ENCODE data around the gene AKAP13.

The AKAP13 gene

DNA sequence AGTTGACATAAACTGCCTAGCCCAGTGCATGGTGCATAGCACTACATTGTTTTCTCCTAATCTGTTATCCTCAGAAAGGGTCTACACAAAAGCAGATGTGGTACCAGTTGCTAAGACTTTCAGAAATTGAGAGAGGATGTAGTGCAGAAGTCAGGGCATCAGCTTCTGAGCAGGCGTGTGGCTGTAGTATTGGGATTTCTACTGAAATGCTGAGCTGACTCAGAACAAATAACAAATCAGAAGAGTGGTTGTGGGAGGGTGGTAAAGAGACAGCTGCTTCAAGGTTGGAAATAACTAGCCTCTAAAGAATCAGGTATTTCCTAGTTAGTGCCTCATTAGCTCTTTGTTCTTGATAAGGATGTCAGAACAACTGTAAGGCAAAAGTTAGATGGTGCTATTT, 161.3 kb downstream of the AKAP13 start:
- no peaks in the 10 kb centered on the region for H3K9me3 Mint-ChIP-seq
- peaks cover 68% of the 10 kb centered on the region for H3K4me1 Mint-ChIP-seq
- DNase-seq (ENCODE audit: low spot score in 2 of 2) (no peak), ATAC-seq (peak; percentile 90)
- peak overlapping the region; percentile 57 for H3K4me3 Mint-ChIP-seq
- H3K36me3 Mint-ChIP-seq: peaks cover 23% of the 10 kb centered on the region
- H3K27ac Mint-ChIP-seq: peak overlapping the region; percentile 3

DNA sequence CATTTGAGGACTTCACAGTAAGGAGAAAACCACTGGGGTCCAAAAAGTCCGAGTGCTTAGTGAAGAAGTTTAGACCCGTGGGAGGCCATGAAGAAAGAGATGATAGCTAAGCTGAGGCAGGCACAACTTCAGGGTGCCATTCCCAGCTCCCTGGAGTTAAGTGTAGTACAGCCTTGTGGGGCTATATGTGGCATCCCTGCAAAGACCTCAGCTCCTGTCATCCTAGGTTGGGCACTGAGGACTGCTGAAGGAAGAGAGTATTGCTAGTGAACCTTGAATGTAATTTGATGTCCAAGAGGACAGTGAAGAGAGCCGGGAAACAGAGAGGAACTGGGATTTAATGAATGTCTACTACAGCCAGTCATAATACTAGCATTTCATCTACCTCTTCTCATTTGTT, 162.1 kb downstream of the AKAP13 start:
- Mint-ChIP-seq H3K4me1 (peaks cover 75% of the 10 kb centered on the region), H3K27ac (peak overlapping the region; percentile 3), H3K4me3 (peak overlapping the region; percentile 57), H3K36me3 (peaks cover 23% of the 10 kb centered on the region), H3K9me3 (no peaks in the 10 kb centered on the region)
- DNase-seq (ENCODE audit: low spot score in 2 of 2) (no peak), ATAC-seq (no peak)

DNA sequence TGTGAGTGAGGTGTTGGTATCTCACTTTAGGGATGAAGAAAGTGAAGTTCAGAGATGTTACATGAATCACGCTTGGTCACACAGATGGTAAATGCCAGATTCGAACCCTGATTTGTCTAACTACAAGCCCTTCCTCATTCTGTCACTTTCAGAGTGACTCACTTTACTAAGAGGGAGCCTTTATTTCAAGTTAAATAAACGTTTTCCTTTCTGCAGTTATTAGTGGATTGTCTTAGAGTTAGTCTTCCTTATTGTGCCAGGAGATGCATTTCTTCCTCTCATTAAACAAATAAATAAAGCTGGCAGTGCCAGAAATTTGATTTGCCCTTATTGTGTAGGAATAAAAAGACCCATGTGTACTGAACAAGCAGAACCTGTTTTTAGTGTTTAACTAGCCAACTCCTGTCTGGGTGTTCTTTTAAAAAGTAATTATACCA, 162.5 kb downstream of the AKAP13 start:
- Mint-ChIP-seq H3K36me3 (peaks cover 23% of the 10 kb centered on the region), H3K27ac (peak overlapping the region; percentile 3), H3K9me3 (no peaks in the 10 kb centered on the region), H3K4me1 (peaks cover 79% of the 10 kb centered on the region), H3K4me3 (peak overlapping the region; percentile 57)
- DNase-seq (ENCODE audit: low spot score in 2 of 2) (no peak), ATAC-seq (peak; percentile 92)

DNA sequence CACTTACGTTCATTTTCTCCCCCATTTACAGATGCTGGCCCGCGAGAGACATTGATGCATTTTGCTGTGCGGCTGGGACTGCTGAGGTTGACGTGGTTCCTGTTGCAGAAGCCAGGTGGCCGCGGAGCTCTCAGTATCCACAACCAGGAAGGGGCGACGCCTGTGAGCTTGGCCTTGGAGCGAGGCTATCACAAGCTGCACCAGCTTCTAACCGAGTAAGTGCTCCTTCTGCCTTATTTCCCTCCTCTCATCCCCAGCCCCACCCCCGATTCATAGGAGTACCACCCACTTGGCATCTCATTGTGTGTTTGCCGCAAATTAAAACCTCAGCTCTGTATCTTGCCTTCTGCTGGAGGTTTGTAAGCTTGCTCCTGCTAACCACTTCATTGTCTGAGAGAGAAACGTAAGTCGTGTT, 163.3 kb downstream of the AKAP13 start:
- Mint-ChIP-seq H3K9me3 (no peaks in the 10 kb centered on the region), H3K4me3 (peak overlapping the region; percentile 57), H3K27ac (no peak overlapping the region), H3K36me3 (peaks cover 23% of the 10 kb centered on the region), H3K4me1 (peaks cover 82% of the 10 kb centered on the region)
- ATAC-seq (no peak), DNase-seq (ENCODE audit: low spot score in 2 of 2) (no peak)

DNA sequence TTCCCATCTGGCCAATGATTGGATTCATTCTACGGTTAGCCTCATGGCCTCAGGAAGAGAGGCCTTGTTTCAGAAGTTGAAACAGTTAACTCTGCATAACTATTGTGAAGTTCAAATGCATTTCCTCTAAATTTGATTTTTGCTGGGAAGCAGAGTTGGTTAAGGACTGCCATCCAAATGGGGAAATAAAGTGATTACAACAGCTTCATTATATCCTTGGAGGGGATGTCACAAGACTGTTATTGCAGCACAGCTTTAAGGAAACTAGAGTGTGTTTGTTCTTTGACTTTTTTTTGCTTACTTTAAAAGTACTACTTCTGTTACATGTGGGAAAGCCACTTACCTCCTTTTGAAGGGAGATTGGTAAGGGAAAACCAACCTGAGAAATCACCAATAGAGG, 164.8 kb downstream of the AKAP13 start:
- H3K9me3 Mint-ChIP-seq: no peaks in the 10 kb centered on the region
- H3K4me1 Mint-ChIP-seq: peaks cover 70% of the 10 kb centered on the region
- peaks cover 23% of the 10 kb centered on the region for H3K36me3 Mint-ChIP-seq
- H3K4me3 Mint-ChIP-seq: no peak overlapping the region
- no peak for ATAC-seq
- DNase-seq (ENCODE audit: low spot score in 2 of 2): no peak
- H3K27ac Mint-ChIP-seq: no peak overlapping the region

DNA sequence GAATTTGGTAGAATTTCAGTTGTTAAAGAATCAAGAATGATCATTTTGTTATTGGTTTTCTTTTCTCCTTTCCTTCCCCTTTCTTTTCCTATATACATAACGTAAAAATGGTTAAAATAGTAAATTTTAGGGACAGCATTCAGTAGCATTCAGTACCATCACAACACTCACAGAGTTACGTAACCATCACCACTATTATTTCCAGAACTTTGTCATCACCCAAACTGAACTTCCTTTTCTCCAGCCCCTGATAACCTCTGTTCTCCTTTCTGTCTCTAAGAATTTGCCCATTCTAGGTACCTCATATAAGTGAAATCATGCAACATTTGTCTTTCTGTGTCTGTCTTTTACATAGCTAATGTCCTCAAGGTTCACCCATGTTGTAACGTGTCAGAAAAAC, 165.3 kb downstream of the AKAP13 start:
- Mint-ChIP-seq H3K9me3 (no peaks in the 10 kb centered on the region), H3K4me3 (no peak overlapping the region), H3K36me3 (peaks cover 23% of the 10 kb centered on the region), H3K4me1 (peaks cover 65% of the 10 kb centered on the region), H3K27ac (no peak overlapping the region)
- DNase-seq (ENCODE audit: low spot score in 2 of 2): no peak
- ATAC-seq: no peak

DNA sequence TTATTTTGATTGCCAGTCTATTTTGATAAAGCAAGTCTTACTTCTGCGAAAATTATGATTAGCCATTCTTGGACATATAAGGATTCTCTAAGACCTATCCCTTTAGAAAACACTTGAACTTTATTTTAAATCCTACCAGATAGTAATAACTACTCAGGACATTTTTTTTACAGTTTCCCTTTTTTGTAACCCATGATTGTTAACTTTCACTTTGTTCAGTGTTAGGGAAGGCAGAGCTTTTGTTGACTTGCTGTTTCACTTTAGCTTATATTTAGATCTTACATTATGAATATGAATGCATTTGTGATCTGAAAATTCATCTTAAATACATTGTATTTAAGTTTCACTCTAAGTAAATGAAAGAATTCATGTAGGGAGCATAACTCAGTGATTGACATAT, 167.0 kb downstream of the AKAP13 start:
- Mint-ChIP-seq H3K27ac (no peak overlapping the region), H3K4me1 (peaks cover 48% of the 10 kb centered on the region)
- no peak for ATAC-seq

DNA sequence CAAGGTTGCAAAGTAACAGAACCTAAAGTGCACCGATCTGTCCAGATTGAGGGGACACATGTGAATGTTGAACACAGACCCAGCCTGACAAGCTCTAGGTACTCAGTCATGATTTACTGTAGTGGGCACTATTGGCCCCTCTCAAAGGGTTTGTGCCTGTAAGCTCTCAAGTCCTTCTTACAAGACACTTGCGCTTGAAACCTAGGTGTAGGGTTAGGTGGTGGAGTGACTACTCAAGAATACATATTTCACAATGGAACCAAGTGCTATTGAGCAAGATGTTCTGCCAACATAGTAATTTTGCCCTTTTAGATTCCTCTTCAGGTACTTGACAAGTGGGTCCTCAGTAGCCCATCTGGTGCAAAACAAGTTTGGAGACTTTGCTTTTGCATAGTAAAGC, 169.9 kb downstream of the AKAP13 start:
- peaks cover 12% of the 10 kb centered on the region for H3K36me3 Mint-ChIP-seq
- no peaks in the 10 kb centered on the region for H3K9me3 Mint-ChIP-seq
- H3K4me3 Mint-ChIP-seq: no peak overlapping the region
- ATAC-seq (no peak), DNase-seq (ENCODE audit: low spot score in 2 of 2) (no peak)
- H3K27ac Mint-ChIP-seq: no peak overlapping the region
- H3K4me1 Mint-ChIP-seq: peaks cover 33% of the 10 kb centered on the region

More for the DNA sequence above, 167.0 kb downstream of the AKAP13 start:
- Mint-ChIP-seq H3K36me3 (peaks cover 27% of the 10 kb centered on the region), H3K4me3 (no peak overlapping the region), H3K9me3 (no peaks in the 10 kb centered on the region)
- DNase-seq (ENCODE audit: low spot score in 2 of 2): no peak

DNA sequence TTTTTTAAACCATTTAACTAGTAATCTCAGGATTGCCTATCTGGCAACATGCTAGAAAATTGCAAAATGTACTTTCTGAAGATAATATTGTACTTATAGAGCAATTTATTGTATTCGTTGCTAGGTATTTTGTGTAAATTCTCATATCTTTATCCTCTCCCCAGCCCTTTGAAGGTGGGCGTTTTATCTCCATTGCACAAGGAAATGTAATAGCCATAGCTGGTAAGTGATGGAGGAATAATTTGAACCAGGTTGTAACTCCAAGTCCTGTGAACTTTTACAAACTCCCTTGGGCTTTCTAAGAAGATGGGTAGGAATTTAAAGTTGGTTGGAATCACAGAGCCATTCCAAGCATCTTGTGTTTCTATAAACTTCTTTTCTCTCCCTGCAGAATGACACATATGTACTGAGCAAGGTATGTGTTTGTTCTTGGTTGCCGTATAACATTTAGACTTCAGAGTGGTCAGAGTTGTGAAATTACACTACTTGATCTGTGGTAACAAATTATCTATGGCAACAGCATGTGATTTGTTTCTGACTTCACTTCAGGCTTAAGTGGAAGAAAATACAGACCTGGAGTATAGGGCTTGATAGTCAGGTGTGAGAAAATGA, 170.9 kb downstream of the AKAP13 start:
- no peak for DNase-seq (ENCODE audit: low spot score in 2 of 2)
- no peak for ATAC-seq
- Mint-ChIP-seq H3K9me3 (no peaks in the 10 kb centered on the region), H3K4me1 (peaks cover 29% of the 10 kb centered on the region), H3K36me3 (peaks cover 4% of the 10 kb centered on the region), H3K27ac (no peak overlapping the region), H3K4me3 (no peak overlapping the region)

DNA sequence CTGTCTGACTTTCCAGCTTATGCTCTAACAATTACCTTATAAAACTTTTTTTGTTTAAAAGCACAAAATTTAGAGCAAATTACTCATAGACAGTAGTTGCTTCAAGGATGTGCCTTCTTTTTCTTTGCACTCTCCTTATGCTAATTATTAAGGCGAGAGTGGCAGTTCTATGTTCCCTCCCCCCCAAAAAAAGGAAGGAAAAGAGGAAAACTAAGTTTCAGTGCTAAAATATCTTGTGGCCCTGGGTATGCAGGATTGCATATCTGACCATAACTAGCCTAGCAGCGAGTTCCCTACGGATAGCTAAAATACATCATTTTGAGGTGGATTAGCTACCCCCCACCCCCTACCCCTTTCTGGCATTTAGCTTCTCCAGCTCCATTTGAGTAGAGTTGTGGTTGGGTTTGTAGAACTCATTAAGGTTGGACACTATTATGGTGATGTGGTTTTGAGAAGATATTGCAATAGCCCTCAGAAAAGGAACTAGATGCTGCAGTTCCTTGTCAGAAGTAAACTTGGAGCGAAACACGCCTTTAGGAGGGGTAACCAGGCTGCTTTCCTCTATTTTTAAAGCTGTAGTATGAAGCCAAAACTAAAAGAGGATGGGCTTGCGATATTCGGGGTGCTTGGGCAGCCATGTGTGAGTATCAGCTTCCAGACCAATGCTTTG, 174.6 kb downstream of the AKAP13 start:
- H3K4me1 Mint-ChIP-seq: peaks cover 45% of the 10 kb centered on the region
- ATAC-seq (no peak), DNase-seq (ENCODE audit: low spot score in 2 of 2) (no peak)
- H3K36me3 Mint-ChIP-seq: peaks cover 4% of the 10 kb centered on the region
- H3K9me3 Mint-ChIP-seq: no peaks in the 10 kb centered on the region
- no peak overlapping the region for H3K27ac Mint-ChIP-seq
- no peak overlapping the region for H3K4me3 Mint-ChIP-seq

DNA sequence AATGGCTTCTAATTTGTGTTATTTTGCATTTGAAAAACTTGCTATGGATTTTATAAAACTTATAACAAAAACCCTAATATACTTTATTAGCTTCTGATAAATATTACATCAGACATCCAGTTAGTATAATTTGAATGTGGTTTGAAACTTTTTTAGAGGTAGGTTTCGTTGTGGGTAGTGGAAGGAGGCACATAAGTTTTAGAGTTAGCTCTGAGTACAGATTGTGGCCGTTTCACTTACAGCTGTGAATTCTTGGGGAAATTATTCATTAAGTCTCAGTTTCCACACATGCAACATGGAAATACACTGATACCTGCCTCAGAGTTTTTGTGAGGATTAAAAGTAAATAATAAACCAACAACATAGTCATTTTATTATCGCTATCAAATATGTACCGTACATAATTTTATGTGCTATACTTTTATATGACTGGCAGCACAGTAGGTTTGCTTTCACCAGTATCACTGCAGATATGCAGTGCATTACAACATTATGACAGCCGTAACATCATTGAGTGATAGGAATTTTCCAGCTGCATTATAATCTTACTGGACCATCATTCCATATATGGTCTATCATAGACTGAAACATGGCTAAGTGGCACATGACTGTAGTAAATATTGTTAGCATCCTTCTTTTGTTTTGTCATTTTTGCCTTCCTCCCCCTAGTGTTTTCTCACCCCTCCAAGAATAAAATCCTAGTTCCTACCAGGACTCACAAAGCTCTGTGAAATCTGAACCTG, 175.6 kb downstream of the AKAP13 start:
- peaks cover 47% of the 10 kb centered on the region for H3K4me1 Mint-ChIP-seq
- DNase-seq (ENCODE audit: low spot score in 2 of 2) (no peak), ATAC-seq (peak; percentile 47)
- no peak overlapping the region for H3K4me3 Mint-ChIP-seq
- no peak overlapping the region for H3K27ac Mint-ChIP-seq
- peaks cover 4% of the 10 kb centered on the region for H3K36me3 Mint-ChIP-seq
- no peaks in the 10 kb centered on the region for H3K9me3 Mint-ChIP-seq

DNA sequence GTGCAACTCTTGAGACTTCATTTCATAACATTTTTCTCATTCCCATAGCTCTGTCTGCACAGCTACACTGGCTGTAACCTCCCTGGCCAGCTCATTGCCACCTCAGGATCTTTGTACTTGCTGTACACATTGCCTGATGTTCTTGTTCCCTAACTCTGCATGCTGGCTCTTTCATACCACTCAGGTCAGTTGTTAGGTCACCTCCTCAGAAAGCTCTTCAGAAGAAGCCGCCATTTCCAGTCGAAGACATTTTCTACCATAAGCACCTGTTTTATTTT, 176.2 kb downstream of the AKAP13 start:
- Mint-ChIP-seq H3K4me1 (peaks cover 47% of the 10 kb centered on the region), H3K27ac (no peak overlapping the region), H3K36me3 (peaks cover 7% of the 10 kb centered on the region), H3K9me3 (no peaks in the 10 kb centered on the region), H3K4me3 (no peak overlapping the region)
- ATAC-seq: no peak
- DNase-seq (ENCODE audit: low spot score in 2 of 2): no peak

DNA sequence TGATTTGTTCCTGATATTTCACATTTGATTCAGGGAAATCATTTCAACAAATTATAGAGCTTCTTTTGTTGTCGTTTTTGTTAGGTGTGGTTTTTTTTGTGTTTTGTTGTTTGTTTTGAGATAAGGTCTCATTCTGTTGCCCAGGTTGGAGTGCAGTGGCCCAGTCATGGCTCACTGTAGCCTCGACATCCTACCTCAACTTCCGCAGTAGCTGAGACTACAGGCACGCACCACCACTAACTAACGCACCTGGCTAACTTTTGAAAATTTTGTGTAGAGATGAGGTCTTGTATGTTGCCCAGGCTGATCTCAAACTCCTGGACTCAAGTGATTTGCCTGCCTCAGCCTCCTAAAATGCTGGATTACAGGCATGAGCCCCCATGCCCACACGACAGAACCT, 177.0 kb downstream of the AKAP13 start:
- DNase-seq (ENCODE audit: low spot score in 2 of 2): no peak
- H3K27ac Mint-ChIP-seq: no peak overlapping the region
- H3K9me3 Mint-ChIP-seq: no peaks in the 10 kb centered on the region
- no peak overlapping the region for H3K4me3 Mint-ChIP-seq
- H3K4me1 Mint-ChIP-seq: peaks cover 47% of the 10 kb centered on the region
- ATAC-seq: no peak
- peaks cover 8% of the 10 kb centered on the region for H3K36me3 Mint-ChIP-seq

DNA sequence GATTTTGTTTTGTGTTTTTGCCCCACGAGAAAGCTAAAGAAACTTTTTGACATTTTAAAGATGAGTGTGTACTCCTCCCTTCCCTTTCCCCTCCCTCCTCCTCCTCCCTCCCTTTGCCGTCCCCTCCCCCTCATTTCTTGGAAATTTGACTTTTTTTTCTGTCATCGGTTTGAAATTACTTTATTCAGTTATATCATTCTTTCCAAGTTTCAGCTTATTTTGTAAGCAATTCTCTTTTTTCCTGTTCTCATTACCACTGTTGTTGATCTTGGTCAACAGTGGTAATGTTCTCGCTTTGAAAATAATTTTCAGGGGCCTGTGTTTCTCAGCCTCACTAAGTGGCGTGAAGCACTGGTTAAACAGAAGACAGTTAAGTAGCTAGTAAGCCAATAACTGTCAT, 178.4 kb downstream of the AKAP13 start:
- no peaks in the 10 kb centered on the region for H3K9me3 Mint-ChIP-seq
- DNase-seq (ENCODE audit: low spot score in 2 of 2): no peak
- H3K4me1 Mint-ChIP-seq: peaks cover 47% of the 10 kb centered on the region
- H3K27ac Mint-ChIP-seq: peak overlapping the region; percentile 67
- peak overlapping the region; percentile 28 for H3K4me3 Mint-ChIP-seq
- peaks cover 13% of the 10 kb centered on the region for H3K36me3 Mint-ChIP-seq
- peak; percentile 70 for ATAC-seq

DNA sequence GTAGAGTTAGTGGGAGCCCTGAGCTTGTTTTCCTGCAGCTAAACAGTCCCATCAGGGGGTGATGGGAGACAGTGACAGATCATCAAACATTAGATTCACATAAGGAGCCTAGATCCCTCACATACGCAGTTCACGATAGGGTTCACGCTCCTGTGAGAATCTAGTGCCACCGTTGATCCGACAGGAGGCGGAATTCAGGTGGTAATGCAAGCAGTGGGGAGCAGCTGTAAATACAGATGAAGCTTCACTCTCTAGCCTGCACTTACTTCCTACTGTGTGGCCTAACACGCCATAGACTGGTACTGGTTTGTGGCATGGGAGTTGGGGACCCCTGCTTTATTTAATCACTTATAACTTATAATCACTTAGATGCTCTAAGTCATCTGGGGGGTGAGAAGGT, 179.1 kb downstream of the AKAP13 start:
- Mint-ChIP-seq H3K27ac (no peak overlapping the region), H3K4me1 (peaks cover 49% of the 10 kb centered on the region)
- DNase-seq (ENCODE audit: low spot score in 2 of 2): no peak

DNA sequence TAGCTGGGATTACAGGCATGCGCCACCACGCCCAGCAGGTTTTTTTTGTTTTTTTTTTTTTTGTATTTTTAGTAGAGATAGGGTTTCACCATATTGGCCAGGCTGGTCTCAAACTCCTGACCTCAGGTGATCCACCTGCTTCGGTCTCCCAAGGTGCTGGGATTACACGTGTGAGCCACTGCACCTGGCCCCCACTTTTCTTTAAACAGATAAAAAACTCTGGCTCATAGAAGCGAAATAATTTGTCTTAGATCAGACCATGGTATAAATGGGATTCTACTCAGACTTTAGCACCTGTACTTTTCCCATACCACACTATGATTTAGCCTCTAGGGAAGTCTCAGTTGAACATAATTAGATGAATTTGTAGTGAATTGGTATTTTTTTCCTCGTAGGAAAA, 182.4 kb downstream of the AKAP13 start:
- H3K4me3 Mint-ChIP-seq: no peak overlapping the region
- peaks cover 13% of the 10 kb centered on the region for H3K36me3 Mint-ChIP-seq
- ATAC-seq: no peak
- H3K9me3 Mint-ChIP-seq: no peaks in the 10 kb centered on the region
- peaks cover 28% of the 10 kb centered on the region for H3K4me1 Mint-ChIP-seq
- H3K27ac Mint-ChIP-seq: no peak overlapping the region
- DNase-seq (ENCODE audit: low spot score in 2 of 2): no peak

More for the DNA sequence above, 179.1 kb downstream of the AKAP13 start:
- Mint-ChIP-seq H3K9me3 (no peaks in the 10 kb centered on the region), H3K36me3 (peaks cover 13% of the 10 kb centered on the region), H3K4me3 (no peak overlapping the region)
- ATAC-seq: no peak

Data from stimulated activated effector memory CD8-positive, alpha-beta T cell treated with anti-CD3 and anti-CD28 coated beads, Interleukin-12 subunit alpha, Interleukin-12 subunit beta, amount 100 ng/mL, for 72 hours (primary cell).